GM12878 (cell line): ENCODE results near the gene PPP1R27. TPM values are rescaled to one million over a fixed set of nuclear protein-coding genes. Genes with fewer than 3 reads are reported as not detected.
A peak's percentile ranks its signal among the peaks of the same experiment; 100 is the strongest.

Source experiments
- ASH2L ChIP-seq: fragments of 300-600, 200-600 bp; sonication (generic); IDR thresholded peaks from 2 replicates; pipeline ENCODE4 v1.6.1; 2017; ENCODE audit warnings: low read depth, mild to moderate bottlenecking, borderline replicate concordance
- BRCA1 ChIP-seq: IDR thresholded peaks from 2 replicates; pipeline ENCODE4 v1.6.1; 2011; ENCODE audit warnings: low read depth, low read length, improper control_type of control experiment
- CHD1 ChIP-seq: IDR thresholded peaks from 2 replicates; pipeline ENCODE4 v1.6.1; 2012; ENCODE audit warnings: low read depth, low read length, improper control_type of control experiment
- ETV6 ChIP-seq, 2 experiments: fragments of 450-650 bp in 1 of 2; IDR thresholded peaks in 1 of 2; conservative IDR thresholded peaks in 1 of 2; 2 replicates each; pipeline ENCODE4 v1.6.1; 2014; ENCODE audit warnings: antibody characterized with exemption in 1 of 2, borderline replicate concordance in 1 of 2, low read depth in 1 of 2, mild to moderate bottlenecking in 1 of 2, moderate library complexity in 1 of 2
- GATAD2B ChIP-seq: fragments of 450-650 bp; conservative IDR thresholded peaks from 2 replicates; pipeline ENCODE4 v1.6.1; 2017; ENCODE audit warnings: low read depth, mild to moderate bottlenecking, moderate library complexity
- HCFC1 ChIP-seq: fragments of 150-350 bp; IDR thresholded peaks from 2 replicates; pipeline ENCODE4 v1.6.1; 2014; ENCODE audit warnings: low read length
- HDGF ChIP-seq: fragments of 450-650 bp; IDR thresholded peaks from 2 replicates; pipeline ENCODE4 v1.6.1; 2016; ENCODE audit warnings: antibody characterized with exemption
- IKZF1 ChIP-seq: fragments of 450-650 bp; conservative IDR thresholded peaks from 2 replicates; pipeline ENCODE4 v1.6.1; 2017; ENCODE audit warnings: antibody characterized with exemption, mild to moderate bottlenecking
- JUNB ChIP-seq: IDR thresholded peaks from 2 replicates; pipeline ENCODE4 v1.6.1; 2016; ENCODE audit warnings: antibody characterized with exemption, mild to moderate bottlenecking
- MXI1 ChIP-seq: fragments of 150-350 bp; IDR thresholded peaks from 2 replicates; pipeline ENCODE4 v1.6.1; 2011; ENCODE audit warnings: low read depth, mild to moderate bottlenecking, inconsistent platforms, low read length, improper control_type of control experiment
- NBN ChIP-seq: fragments of 450-650 bp; IDR thresholded peaks from 2 replicates; pipeline ENCODE4 v1.6.1; 2016
- PML ChIP-seq: IDR thresholded peaks from 2 replicates; pipeline ENCODE4 v1.6.1; 2012; ENCODE audit warnings: low read length, inconsistent platforms
- SIN3A ChIP-seq: IDR thresholded peaks from 2 replicates; pipeline ENCODE4 v1.6.1; 2012; ENCODE audit warnings: low read depth, low read length, improper control_type of control experiment
- SUZ12 ChIP-seq: fragments of 200-600 bp; sonication (generic); IDR thresholded peaks from one replicate; pipeline ENCODE4 v1.6.1; 2018; ENCODE audit warnings: antibody characterized with exemption, mild to moderate bottlenecking; ENCODE audit not compliant: unreplicated experiment
- YY1 ChIP-seq: IDR thresholded peaks from 2 replicates; pipeline ENCODE4 v1.6.1; 2011; ENCODE audit warnings: low read depth, mild to moderate bottlenecking, low read length
- ZNF274 ChIP-seq: IDR thresholded peaks from one replicate; pipeline ENCODE4 v1.8.0; 2011; ENCODE audit not compliant: insufficient read length, insufficient read depth
- ZZZ3 ChIP-seq: IDR thresholded peaks from 2 replicates; pipeline ENCODE4 v1.6.1; 2011; ENCODE audit warnings: low read depth; ENCODE audit not compliant: control insufficient read depth, insufficient read length
- polyA plus RNA-seq, 11 experiments: library from polyadenylated mRNA; depleted of rRNA in 4 of 11; unstranded in 6 of 11; stranded (reverse) in 5 of 11; fragments of >200 nt; fragmentation: Nextera tagmentation in 4 of 11; fragmentation: Illumina TruSeq in 1 of 11; extraction: Ambion mirVana in 4 of 11; extraction: Trizol in 1 of 11; gene quantifications; 1 replicate in 1 of 11; 2 replicates in 10 of 11; pipeline versions ENCODE4 v1.2.1 to v1.2.3, GENCODE V29; 2011 to 2016; ENCODE audit warnings: inconsistent platforms in 2 of 11, missing spikeins in 2 of 11, low read depth in 1 of 11
- total RNA-seq, 4 experiments: library from RNA; depleted of rRNA in 3 of 4; stranded (reverse); fragments of >200 nt in 3 of 4; fragmentation: Illumina TruSeq in 1 of 4; extraction: Trizol in 1 of 4; gene quantifications; 2 replicates each; pipeline versions ENCODE4 v1.2.1 to v1.2.3, GENCODE V29; 2013 to 2021
- TF ChIP-seq, protein P1 (sequence below): fragments of 450-650 bp; conservative IDR thresholded peaks from 2 replicates; pipeline ENCODE4 v1.6.1; 2017; ENCODE audit warnings: mild to moderate bottlenecking, moderate library complexity
- TF ChIP-seq, protein P2 (sequence below): IDR thresholded peaks from 2 replicates; pipeline ENCODE4 v1.6.1; 2012; ENCODE audit warnings: low read depth, low read length, improper control_type of control experiment
- TF ChIP-seq, protein P3 (sequence below): fragments of 450-650 bp; IDR thresholded peaks from 2 replicates; pipeline ENCODE4 v1.6.1; 2017; ENCODE audit warnings: mild to moderate bottlenecking
- TF ChIP-seq, protein P4 (sequence below): fragments of 450-650 bp; IDR thresholded peaks from 2 replicates; pipeline ENCODE4 v1.6.1; 2016; ENCODE audit warnings: mild to moderate bottlenecking
- TF ChIP-seq, protein P5 (sequence below): fragments of 450-650 bp; IDR thresholded peaks from 2 replicates; pipeline ENCODE4 v1.6.1; 2016; ENCODE audit warnings: mild to moderate bottlenecking, moderate library complexity, borderline replicate concordance

The PPP1R27 gene
- total and polyA plus RNA-seq, 10 of the 15 experiments (the other 5 are each of a cell fraction or from before 2014, with no cell fraction given): 0.17 to 1.6 (median 0.49) TPM; not detected in 3

DNA sequence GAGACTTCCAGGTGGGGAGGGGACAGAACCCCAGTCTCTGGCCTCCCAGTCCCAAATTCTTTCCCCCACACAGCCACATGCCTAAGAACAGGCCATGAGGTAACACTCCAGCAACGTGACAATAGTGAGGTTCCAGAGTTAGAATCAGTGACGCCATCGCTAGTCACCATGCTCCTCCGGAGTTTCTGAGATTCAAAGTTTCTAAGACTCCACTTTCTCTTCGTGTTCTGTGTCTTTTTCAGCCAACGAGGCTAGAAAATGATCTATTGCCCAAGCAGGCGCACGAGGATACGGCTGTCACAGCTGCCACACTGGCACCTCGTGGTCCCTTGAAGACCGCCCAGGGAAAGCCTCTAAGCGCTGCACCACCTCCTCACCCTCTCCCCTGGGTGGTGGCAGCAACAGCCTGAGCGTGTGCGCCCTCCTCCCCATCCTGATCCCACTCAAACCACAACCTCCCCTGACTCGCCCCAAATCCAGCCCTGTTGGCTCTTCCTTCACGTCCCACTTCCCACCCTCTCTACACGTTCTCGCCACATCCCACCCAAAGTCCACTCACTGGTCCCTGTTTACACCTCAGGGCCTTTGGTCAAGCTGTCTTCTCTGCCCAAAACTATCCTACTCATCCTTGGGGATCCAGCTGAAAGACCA, 2.8 kb downstream of the PPP1R27 start (continued):
- TF ChIP-seq MXI1: 0 out of 2 replicates have a peak, but pooled peaks have one; percentile 27
- no peak for TF ChIP-seq HCFC1
- no peak for TF ChIP-seq BRCA1
- TF ChIP-seq NBN: 0 out of 2 replicates have a peak, but pooled peaks have one; percentile 70
- TF ChIP-seq, protein P1, sequence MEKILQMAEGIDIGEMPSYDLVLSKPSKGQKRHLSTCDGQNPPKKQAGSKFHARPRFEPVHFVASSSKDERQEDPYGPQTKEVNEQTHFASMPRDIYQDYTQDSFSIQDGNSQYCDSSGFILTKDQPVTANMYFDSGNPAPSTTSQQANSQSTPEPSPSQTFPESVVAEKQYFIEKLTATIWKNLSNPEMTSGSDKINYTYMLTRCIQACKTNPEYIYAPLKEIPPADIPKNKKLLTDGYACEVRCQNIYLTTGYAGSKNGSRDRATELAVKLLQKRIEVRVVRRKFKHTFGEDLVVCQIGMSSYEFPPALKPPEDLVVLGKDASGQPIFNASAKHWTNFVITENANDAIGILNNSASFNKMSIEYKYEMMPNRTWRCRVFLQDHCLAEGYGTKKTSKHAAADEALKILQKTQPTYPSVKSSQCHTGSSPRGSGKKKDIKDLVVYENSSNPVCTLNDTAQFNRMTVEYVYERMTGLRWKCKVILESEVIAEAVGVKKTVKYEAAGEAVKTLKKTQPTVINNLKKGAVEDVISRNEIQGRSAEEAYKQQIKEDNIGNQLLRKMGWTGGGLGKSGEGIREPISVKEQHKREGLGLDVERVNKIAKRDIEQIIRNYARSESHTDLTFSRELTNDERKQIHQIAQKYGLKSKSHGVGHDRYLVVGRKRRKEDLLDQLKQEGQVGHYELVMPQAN: no peak
- TF ChIP-seq, protein P2, sequence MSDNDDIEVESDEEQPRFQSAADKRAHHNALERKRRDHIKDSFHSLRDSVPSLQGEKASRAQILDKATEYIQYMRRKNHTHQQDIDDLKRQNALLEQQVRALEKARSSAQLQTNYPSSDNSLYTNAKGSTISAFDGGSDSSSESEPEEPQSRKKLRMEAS: 0 out of 2 replicates have a peak, but pooled peaks have one; percentile 28
- TF ChIP-seq JUNB: no peak
- TF ChIP-seq SUZ12: no peak
- TF ChIP-seq HDGF: peak; percentile 91; the same call in 1 of the 2 replicates
- TF ChIP-seq, protein P3, sequence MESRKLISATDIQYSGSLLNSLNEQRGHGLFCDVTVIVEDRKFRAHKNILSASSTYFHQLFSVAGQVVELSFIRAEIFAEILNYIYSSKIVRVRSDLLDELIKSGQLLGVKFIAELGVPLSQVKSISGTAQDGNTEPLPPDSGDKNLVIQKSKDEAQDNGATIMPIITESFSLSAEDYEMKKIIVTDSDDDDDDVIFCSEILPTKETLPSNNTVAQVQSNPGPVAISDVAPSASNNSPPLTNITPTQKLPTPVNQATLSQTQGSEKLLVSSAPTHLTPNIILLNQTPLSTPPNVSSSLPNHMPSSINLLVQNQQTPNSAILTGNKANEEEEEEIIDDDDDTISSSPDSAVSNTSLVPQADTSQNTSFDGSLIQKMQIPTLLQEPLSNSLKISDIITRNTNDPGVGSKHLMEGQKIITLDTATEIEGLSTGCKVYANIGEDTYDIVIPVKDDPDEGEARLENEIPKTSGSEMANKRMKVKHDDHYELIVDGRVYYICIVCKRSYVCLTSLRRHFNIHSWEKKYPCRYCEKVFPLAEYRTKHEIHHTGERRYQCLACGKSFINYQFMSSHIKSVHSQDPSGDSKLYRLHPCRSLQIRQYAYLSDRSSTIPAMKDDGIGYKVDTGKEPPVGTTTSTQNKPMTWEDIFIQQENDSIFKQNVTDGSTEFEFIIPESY: no peak
- TF ChIP-seq, protein P4, sequence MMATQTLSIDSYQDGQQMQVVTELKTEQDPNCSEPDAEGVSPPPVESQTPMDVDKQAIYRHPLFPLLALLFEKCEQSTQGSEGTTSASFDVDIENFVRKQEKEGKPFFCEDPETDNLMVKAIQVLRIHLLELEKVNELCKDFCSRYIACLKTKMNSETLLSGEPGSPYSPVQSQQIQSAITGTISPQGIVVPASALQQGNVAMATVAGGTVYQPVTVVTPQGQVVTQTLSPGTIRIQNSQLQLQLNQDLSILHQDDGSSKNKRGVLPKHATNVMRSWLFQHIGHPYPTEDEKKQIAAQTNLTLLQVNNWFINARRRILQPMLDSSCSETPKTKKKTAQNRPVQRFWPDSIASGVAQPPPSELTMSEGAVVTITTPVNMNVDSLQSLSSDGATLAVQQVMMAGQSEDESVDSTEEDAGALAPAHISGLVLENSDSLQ: 0 out of 2 replicates have a peak, but pooled peaks have one; percentile 20
- TF ChIP-seq YY1: no peak
- no peak for TF ChIP-seq ZZZ3
- TF ChIP-seq IKZF1: 0 out of 2 replicates have a peak, but pooled peaks have one; percentile 30
- TF ChIP-seq ASH2L: no peak
- TF ChIP-seq SIN3A: no peak
- no peak for TF ChIP-seq ZNF274
- no peak for TF ChIP-seq GATAD2B
- no peak for TF ChIP-seq ETV6 (conservative IDR thresholded peaks at IDR 0.05 in 1 of 2, IDR thresholded peaks at IDR 0.05 in 1 of 2; ENCODE audit: borderline replicate concordance in 1 of 2, low read depth in 1 of 2)
- TF ChIP-seq PML: no peak
- TF ChIP-seq, protein P5, sequence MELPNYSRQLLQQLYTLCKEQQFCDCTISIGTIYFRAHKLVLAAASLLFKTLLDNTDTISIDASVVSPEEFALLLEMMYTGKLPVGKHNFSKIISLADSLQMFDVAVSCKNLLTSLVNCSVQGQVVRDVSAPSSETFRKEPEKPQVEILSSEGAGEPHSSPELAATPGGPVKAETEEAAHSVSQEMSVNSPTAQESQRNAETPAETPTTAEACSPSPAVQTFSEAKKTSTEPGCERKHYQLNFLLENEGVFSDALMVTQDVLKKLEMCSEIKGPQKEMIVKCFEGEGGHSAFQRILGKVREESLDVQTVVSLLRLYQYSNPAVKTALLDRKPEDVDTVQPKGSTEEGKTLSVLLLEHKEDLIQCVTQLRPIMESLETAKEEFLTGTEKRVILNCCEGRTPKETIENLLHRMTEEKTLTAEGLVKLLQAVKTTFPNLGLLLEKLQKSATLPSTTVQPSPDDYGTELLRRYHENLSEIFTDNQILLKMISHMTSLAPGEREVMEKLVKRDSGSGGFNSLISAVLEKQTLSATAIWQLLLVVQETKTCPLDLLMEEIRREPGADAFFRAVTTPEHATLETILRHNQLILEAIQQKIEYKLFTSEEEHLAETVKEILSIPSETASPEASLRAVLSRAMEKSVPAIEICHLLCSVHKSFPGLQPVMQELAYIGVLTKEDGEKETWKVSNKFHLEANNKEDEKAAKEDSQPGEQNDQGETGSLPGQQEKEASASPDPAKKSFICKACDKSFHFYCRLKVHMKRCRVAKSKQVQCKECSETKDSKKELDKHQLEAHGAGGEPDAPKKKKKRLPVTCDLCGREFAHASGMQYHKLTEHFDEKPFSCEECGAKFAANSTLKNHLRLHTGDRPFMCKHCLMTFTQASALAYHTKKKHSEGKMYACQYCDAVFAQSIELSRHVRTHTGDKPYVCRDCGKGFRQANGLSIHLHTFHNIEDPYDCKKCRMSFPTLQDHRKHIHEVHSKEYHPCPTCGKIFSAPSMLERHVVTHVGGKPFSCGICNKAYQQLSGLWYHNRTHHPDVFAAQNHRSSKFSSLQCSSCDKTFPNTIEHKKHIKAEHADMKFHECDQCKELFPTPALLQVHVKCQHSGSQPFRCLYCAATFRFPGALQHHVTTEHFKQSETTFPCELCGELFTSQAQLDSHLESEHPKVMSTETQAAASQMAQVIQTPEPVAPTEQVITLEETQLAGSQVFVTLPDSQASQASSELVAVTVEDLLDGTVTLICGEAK: no peak
- no peak for TF ChIP-seq CHD1
